ENCODE measurements around the gene SPOCK2. TPM values are rescaled to one million over a fixed set of nuclear protein-coding genes. Genes with fewer than 3 reads are reported as not detected.

The SPOCK2 gene
- total RNA-seq, 1 donor from 2014 or later, result 48.8 TPM

GRCh38 chr10:72073708-72074573 lies 14.4 kb downstream of the SPOCK2 start:
- no peaks in the 10 kb centered on the region for H3K27me3 ChIP-seq (ENCODE audit: control insufficient read depth, insufficient read depth, low read length)
- no peak overlapping the region for H3K4me3 ChIP-seq (ENCODE audit: low read depth, low read length)
- TF ChIP-seq CTCF (IDR thresholded peaks at IDR 0.05; ENCODE audit: insufficient read depth, low read length, poor library complexity, severe bottlenecking), result no peak
- DNase-seq (ENCODE audit: low read depth), result no peak
- no peaks in the 10 kb centered on the region for H3K36me3 ChIP-seq (ENCODE audit: control insufficient read depth, insufficient read depth, low read length)

GRCh38 chr10:72072639-72073038 lies 15.7 kb downstream of the SPOCK2 start:
- TF ChIP-seq CTCF (IDR thresholded peaks at IDR 0.05; ENCODE audit: insufficient read depth, low read length, poor library complexity, severe bottlenecking), result no peak
- Histone ChIP-seq H3K36me3 (ENCODE audit: control insufficient read depth, insufficient read depth, low read length) (no peaks in the 10 kb centered on the region), H3K27me3 (ENCODE audit: control insufficient read depth, insufficient read depth, low read length) (no peaks in the 10 kb centered on the region), H3K4me3 (ENCODE audit: low read depth, low read length) (no peak overlapping the region)
- DNase-seq (ENCODE audit: low read depth), result no peak

- Histone ChIP-seq H3K27me3 (ENCODE audit: control insufficient read depth, insufficient read depth, low read length) (no peaks in the 10 kb centered on the region), H3K4me3 (ENCODE audit: low read depth, low read length) (no peak overlapping the region), H3K36me3 (ENCODE audit: control insufficient read depth, insufficient read depth, low read length) (no peaks in the 10 kb centered on the region)
- no peak for TF ChIP-seq CTCF (IDR thresholded peaks at IDR 0.05; ENCODE audit: insufficient read depth, low read length, poor library complexity, severe bottlenecking)
- no peak for DNase-seq (ENCODE audit: low read depth)
Observed at GRCh38 chr10:72072046-72072445, 16.3 kb downstream of the SPOCK2 start.

- TF ChIP-seq CTCF (IDR thresholded peaks at IDR 0.05; ENCODE audit: insufficient read depth, low read length, poor library complexity, severe bottlenecking), result peak; percentile 24
- H3K27me3 ChIP-seq (ENCODE audit: control insufficient read depth, insufficient read depth, low read length), result no peaks in the 10 kb centered on the region
- DNase-seq (ENCODE audit: low read depth), result no peak
- no peaks in the 10 kb centered on the region for H3K36me3 ChIP-seq (ENCODE audit: control insufficient read depth, insufficient read depth, low read length)
- H3K4me3 ChIP-seq (ENCODE audit: low read depth, low read length), result no peak overlapping the region
Observed at GRCh38 chr10:72069751-72070526, 18.4 kb downstream of the SPOCK2 start.

GRCh38 chr10:72068901-72069446 lies 19.4 kb downstream of the SPOCK2 start:
- H3K36me3 ChIP-seq (ENCODE audit: control insufficient read depth, insufficient read depth, low read length), result no peaks in the 10 kb centered on the region
- H3K4me3 ChIP-seq (ENCODE audit: low read depth, low read length), result no peak overlapping the region
- no peak for TF ChIP-seq CTCF (IDR thresholded peaks at IDR 0.05; ENCODE audit: insufficient read depth, low read length, poor library complexity, severe bottlenecking)
- no peak for DNase-seq (ENCODE audit: low read depth)
- H3K27me3 ChIP-seq (ENCODE audit: control insufficient read depth, insufficient read depth, low read length), result no peaks in the 10 kb centered on the region

Data from kidney epithelial cell (primary cell).